Hepatocyte (in vitro differentiated cells): ENCODE measurements around the gene EIF4B.

ENCODE experiments used
- CTCF ChIP-seq: fragments of 200-600 bp; sonication (generic); IDR thresholded peaks from 2 replicates; pipeline ENCODE4 v1.5.1; 2016; ENCODE audit warnings: antibody characterized with exemption, mild to moderate bottlenecking; ENCODE audit not compliant: poor library complexity
- EZH2 ChIP-seq: fragments of 200-600 bp; sonication (generic); IDR thresholded peaks from 2 replicates; pipeline ENCODE4 v1.6.1; 2016; ENCODE audit warnings: antibody characterized with exemption, mild to moderate bottlenecking, borderline replicate concordance
- EZH2phosphoT487 ChIP-seq: fragments of 200-600 bp; sonication (generic); IDR thresholded peaks from one replicate; pipeline ENCODE4 v1.6.1; 2018; ENCODE audit warnings: antibody characterized with exemption, mild to moderate bottlenecking, low read depth, moderate library complexity; ENCODE audit not compliant: unreplicated experiment, severe bottlenecking

- TF ChIP-seq CTCF: no peak
- TF ChIP-seq EZH2: no peak
- TF ChIP-seq EZH2phosphoT487: no peak
Observed at GRCh38 chr12:53074999-53075370, 68.7 kb downstream of the EIF4B start.
